Stomach (tissue), 9 donors: ENCODE results near the gene CTDSPL2. TPM values are rescaled to one million over a fixed set of nuclear protein-coding genes. Genes with fewer than 3 reads are reported as not detected.

ENCODE experiments used
- DNase-seq, 2 donors: peaks; one replicate each; pipeline versions ENCODE4 v3.0.0 to v3.0.0-alpha.2; 2013 to 2019
- H3K27ac ChIP-seq, 5 donors: fragments of 200-600 bp in 4 of 5; sonication (generic) in 4 of 5; one replicate each; pipeline ENCODE4 v1.5.1; 2013 to 2019; ENCODE audit warnings: mild to moderate bottlenecking in 1 of 5, moderate library complexity in 1 of 5
- H3K27me3 ChIP-seq, 3 donors: fragments of 200-600 bp; sonication (generic); one replicate each; pipeline ENCODE4 v1.5.1; 2017 to 2019; ENCODE audit warnings: mixed run types in 1 of 3
- H3K36me3 ChIP-seq, 4 donors: fragments of 200-600 bp; sonication (generic); 1 replicate in 3 of 4; 2 replicates in 1 of 4; pipeline ENCODE4 v1.5.1; 2016 to 2019
- H3K4me1 ChIP-seq, 4 donors: fragments of 200-600 bp; sonication (generic); one replicate each; pipeline ENCODE4 v1.5.1; 2016 to 2019
- H3K4me3 ChIP-seq, 4 donors: fragments of 200-600 bp; sonication (generic) in 3 of 4; one replicate each; pipeline ENCODE4 v1.5.1; 2016 to 2019; ENCODE audit warnings: mild to moderate bottlenecking in 1 of 4
- H3K9me3 ChIP-seq, 4 donors: fragments of 200-600 bp; sonication (generic); one replicate each; pipeline ENCODE4 v1.5.1; 2016 to 2019
- EP300 ChIP-seq: sonication (generic); formaldehyde crosslinking; IDR thresholded peaks from one replicate; pipeline ENCODE4 v1.6.1; 2017; ENCODE audit warnings: antibody characterized with exemption
- POLR2A ChIP-seq, 4 donors: fragments of 450-650 bp; IDR thresholded peaks; one replicate each; pipeline ENCODE4 v1.6.1; 2016; ENCODE audit warnings: antibody characterized with exemption in 4 of 4, control low read depth in 2 of 4, mild to moderate bottlenecking in 1 of 4, moderate library complexity in 1 of 4
- POLR2AphosphoS5 ChIP-seq, 3 donors: sonication (generic); formaldehyde crosslinking; IDR thresholded peaks; one replicate each; pipeline ENCODE4 v1.6.1; 2016; ENCODE audit warnings: antibody characterized with exemption in 3 of 3
- WGBS, 5 donors: extraction: QIAGEN DNeasy Blood & Tissue Kit in 3 of 5; methylation state at CpG; one replicate each; pipeline versions ENCODE4 v1.1.5 to v1.1.7; 2013 to 2018; 5-methylcytosine and 5-hydroxymethylcytosine counted together
- intact Hi-C: fragments of 100-400 bp; cut with DNase I; formaldehyde crosslinking; loops from one replicate; pipeline ENCODE4 v1.15.1; 2023; ENCODE audit warnings: low total_unique reads
- polyA plus RNA-seq, 3 donors: library from polyadenylated mRNA; stranded (reverse); fragments of 200-250 nt; gene quantifications; one replicate each; pipeline ENCODE4 v1.2.3, GENCODE V29; 2013
- total RNA-seq, 5 donors: library from RNA; depleted of rRNA; stranded (reverse); fragments of >200 nt; gene quantifications; one replicate each; pipeline versions ENCODE4 v1.1.0 to v1.2.3, GENCODE V29; 2014 to 2016
- TF ChIP-seq, protein P1 (sequence below), 7 experiments: fragments of 450-650 bp in 4 of 7; fragments of 200-600 bp in 3 of 7; sonication (generic) in 3 of 7; IDR thresholded peaks; one replicate each; pipeline ENCODE4 v1.5.1; 2016 to 2019; ENCODE audit warnings: antibody characterized with exemption in 7 of 7, control low read depth in 2 of 7, mild to moderate bottlenecking in 1 of 7
- donor health status: healthy with polysubstance abuse.
- donor health status: Bipolar disorder and iron deficiency.
- donor health status: healthy.

The CTDSPL2 gene
- total and polyA plus RNA-seq, 8 donors: 3.5 to 94.2 (median 9.9) TPM

GRCh38 chr15:44485880-44486279, 58.5 kb downstream of the CTDSPL2 start:
- Histone ChIP-seq H3K4me3 (no peak overlapping the region), H3K9me3 (no peaks in the 10 kb centered on the region), H3K36me3 (peaks cover 20 to 57% (median 51%) of the 10 kb centered on the region in 4 donors), H3K4me1 (peaks cover 0 to 11% (median 0%) of the 10 kb centered on the region in 4 donors), H3K27ac (no peak overlapping the region), H3K27me3 (no peaks in the 10 kb centered on the region)
- intact Hi-C loops: no loop called here
- 77 to 85% (median 83%) methylated on average over 3 of the region's 3 CpGs for WGBS, 5 donors
- no peak for DNase-seq
- TF ChIP-seq POLR2A (IDR thresholded peaks at IDR 0.05): no peak
- no peak for TF ChIP-seq POLR2AphosphoS5 (IDR thresholded peaks at IDR 0.05)
- no peak for TF ChIP-seq EP300
- TF ChIP-seq, protein P1, sequence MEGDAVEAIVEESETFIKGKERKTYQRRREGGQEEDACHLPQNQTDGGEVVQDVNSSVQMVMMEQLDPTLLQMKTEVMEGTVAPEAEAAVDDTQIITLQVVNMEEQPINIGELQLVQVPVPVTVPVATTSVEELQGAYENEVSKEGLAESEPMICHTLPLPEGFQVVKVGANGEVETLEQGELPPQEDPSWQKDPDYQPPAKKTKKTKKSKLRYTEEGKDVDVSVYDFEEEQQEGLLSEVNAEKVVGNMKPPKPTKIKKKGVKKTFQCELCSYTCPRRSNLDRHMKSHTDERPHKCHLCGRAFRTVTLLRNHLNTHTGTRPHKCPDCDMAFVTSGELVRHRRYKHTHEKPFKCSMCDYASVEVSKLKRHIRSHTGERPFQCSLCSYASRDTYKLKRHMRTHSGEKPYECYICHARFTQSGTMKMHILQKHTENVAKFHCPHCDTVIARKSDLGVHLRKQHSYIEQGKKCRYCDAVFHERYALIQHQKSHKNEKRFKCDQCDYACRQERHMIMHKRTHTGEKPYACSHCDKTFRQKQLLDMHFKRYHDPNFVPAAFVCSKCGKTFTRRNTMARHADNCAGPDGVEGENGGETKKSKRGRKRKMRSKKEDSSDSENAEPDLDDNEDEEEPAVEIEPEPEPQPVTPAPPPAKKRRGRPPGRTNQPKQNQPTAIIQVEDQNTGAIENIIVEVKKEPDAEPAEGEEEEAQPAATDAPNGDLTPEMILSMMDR (IDR thresholded peaks at IDR 0.05): no peak

DNA sequence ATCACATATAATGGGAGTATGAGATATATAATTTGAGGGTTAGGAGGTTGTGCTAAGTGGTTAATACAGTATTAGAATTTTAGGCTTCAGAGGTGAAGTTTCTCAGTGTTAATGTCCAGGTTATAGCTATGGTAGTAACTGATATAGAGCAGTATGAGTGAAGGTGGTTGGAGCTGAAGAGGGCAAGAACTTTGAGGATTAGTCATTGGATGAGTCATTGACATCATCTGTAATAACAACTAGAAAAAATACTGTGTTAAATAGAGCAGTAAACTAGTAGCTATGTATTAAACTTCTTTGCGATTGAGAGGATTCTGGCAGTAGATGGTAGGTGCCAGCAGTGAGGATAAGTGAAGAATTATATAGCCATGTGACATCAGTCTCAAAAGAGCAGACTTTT, 62.0 kb downstream of the CTDSPL2 start:
- Histone ChIP-seq H3K4me3 (no peak overlapping the region), H3K36me3 (peaks cover 25 to 76% (median 68%) of the 10 kb centered on the region in 4 donors), H3K27me3 (no peaks in the 10 kb centered on the region), H3K4me1 (peaks cover 0 to 11% (median 0%) of the 10 kb centered on the region in 4 donors), H3K9me3 (no peaks in the 10 kb centered on the region), H3K27ac (no peak overlapping the region)
- 77 to 98% (median 93%) methylated on average over 1 of the region's 1 CpG for WGBS, 5 donors
- TF ChIP-seq POLR2A (IDR thresholded peaks at IDR 0.05): no peak
- DNase-seq: no peak
- intact Hi-C loops: no loop called here

GRCh38 chr15:44490622-44491021, 63.2 kb downstream of the CTDSPL2 start:
- TF ChIP-seq POLR2A (IDR thresholded peaks at IDR 0.05): no peak
- TF ChIP-seq POLR2AphosphoS5 (IDR thresholded peaks at IDR 0.05): no peak
- TF ChIP-seq, protein P1 (IDR thresholded peaks at IDR 0.05): no peak
- no peaks in the 10 kb centered on the region for H3K9me3 ChIP-seq
- intact Hi-C loops: no loop called here
- H3K4me1 ChIP-seq: peaks cover 0 to 11% (median 0%) of the 10 kb centered on the region in 4 donors
- H3K4me3 ChIP-seq: no peak overlapping the region
- H3K36me3 ChIP-seq: peaks cover 25 to 77% (median 72%) of the 10 kb centered on the region in 4 donors
- H3K27ac ChIP-seq: no peak overlapping the region
- H3K27me3 ChIP-seq: no peaks in the 10 kb centered on the region
- no peak for DNase-seq
- WGBS, 5 donors: 76 to 86% (median 78%) methylated on average over 3 of the region's 3 CpGs

DNA sequence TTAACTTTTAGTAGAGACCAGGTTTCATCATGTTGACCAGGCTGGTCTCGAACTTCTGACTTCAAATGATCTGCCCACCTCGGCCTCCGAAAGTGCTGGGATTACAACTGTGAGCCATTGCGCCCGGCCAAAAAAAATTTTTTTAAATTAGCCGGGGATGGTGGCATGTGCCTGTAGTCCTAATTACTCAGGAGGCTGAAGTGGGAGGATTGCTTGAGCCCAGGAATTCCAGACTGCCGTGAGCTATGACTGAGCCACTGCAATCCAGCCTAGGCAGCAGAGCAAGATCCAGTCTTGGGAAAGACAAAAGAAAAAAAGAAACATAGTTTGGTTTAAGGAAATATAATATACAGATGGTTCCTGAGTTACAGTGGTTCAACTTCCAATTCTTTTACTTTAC, 64.6 kb downstream of the CTDSPL2 start:
- no peaks in the 10 kb centered on the region for H3K9me3 ChIP-seq
- no peak overlapping the region for H3K27ac ChIP-seq
- 91 to 98% (median 94%) methylated on average over 7 of the region's 7 CpGs for WGBS, 5 donors
- H3K4me3 ChIP-seq: no peak overlapping the region
- peaks cover 21 to 81% (median 77%) of the 10 kb centered on the region in 4 donors for H3K36me3 ChIP-seq
- H3K27me3 ChIP-seq: no peaks in the 10 kb centered on the region
- peaks cover 0 to 11% (median 0%) of the 10 kb centered on the region in 4 donors for H3K4me1 ChIP-seq
- TF ChIP-seq POLR2A (IDR thresholded peaks at IDR 0.05) (no peak), EP300 (no peak), POLR2AphosphoS5 (IDR thresholded peaks at IDR 0.05) (no peak)
- TF ChIP-seq, protein P1 (IDR thresholded peaks at IDR 0.05): no peak
- no peak for DNase-seq
- intact Hi-C loops: no loop called here

GRCh38 chr15:44492672-44493071, 65.2 kb downstream of the CTDSPL2 start:
- Histone ChIP-seq H3K4me1 (peaks cover 0 to 11% (median 0%) of the 10 kb centered on the region in 4 donors), H3K27ac (no peak overlapping the region), H3K4me3 (no peak overlapping the region), H3K9me3 (no peaks in the 10 kb centered on the region), H3K36me3 (peaks cover 21 to 81% (median 77%) of the 10 kb centered on the region in 4 donors), H3K27me3 (no peaks in the 10 kb centered on the region)
- intact Hi-C loops: no loop called here
- TF ChIP-seq, protein P1 (IDR thresholded peaks at IDR 0.05): no peak
- no peak for TF ChIP-seq POLR2AphosphoS5 (IDR thresholded peaks at IDR 0.05)
- TF ChIP-seq POLR2A (IDR thresholded peaks at IDR 0.05): no peak
- no peak for TF ChIP-seq EP300
- 58 to 67% (median 63%) methylated on average over 3 of the region's 3 CpGs for WGBS, 5 donors
- no peak for DNase-seq
